CD4-positive, alpha-beta memory T cell (primary cell): ENCODE results near the gene TIMM17B. TPM values are rescaled to one million over a fixed set of nuclear protein-coding genes. Genes with fewer than 3 reads are reported as not detected.

Source experiments
- CTCF ChIA-PET: fragments of 350-600 bp; sonication (Branson Sonifier 250); formaldehyde crosslinking; loops from one replicate; lab custom pipeline; 2021; ENCODE audit warnings: inconsistent platforms; ENCODE audit not compliant: partially characterized antibody; lab: Charles Lee
- POLR2A ChIA-PET: fragments of 350-600 bp; sonication (Branson Sonifier 250); formaldehyde crosslinking; loops from one replicate; lab custom pipeline; 2021; ENCODE audit not compliant: partially characterized antibody; lab: Charles Lee
- DNase-seq, 5 donors: peaks; one replicate each; pipeline versions ENCODE4 v3.0.0 to v3.0.0-alpha.2; 2020 to 2022; ENCODE audit warnings: mixed read lengths in 1 of 5
- H3K27ac ChIP-seq: one replicate; pipeline ENCODE4 v1.7.0; 2013; ENCODE audit warnings: low read depth, low read length
- H3K27me3 ChIP-seq: 2 replicates; pipeline ENCODE4 v1.7.0; 2013; ENCODE audit warnings: mild to moderate bottlenecking, low read length, moderate library complexity; ENCODE audit not compliant: insufficient read depth
- H3K36me3 ChIP-seq: 2 replicates; pipeline ENCODE4 v1.7.0; 2013; ENCODE audit warnings: mild to moderate bottlenecking, low read length, moderate library complexity; ENCODE audit not compliant: insufficient read depth
- H3K4me1 ChIP-seq: 2 replicates; pipeline ENCODE4 v1.7.0; 2013; ENCODE audit warnings: mild to moderate bottlenecking, low read length, moderate library complexity; ENCODE audit not compliant: insufficient read depth
- H3K4me3 ChIP-seq, 2 donors: one replicate each; pipeline ENCODE4 v1.7.0; 2013; ENCODE audit warnings: low read length in 2 of 2, mild to moderate bottlenecking in 1 of 2
- H3K9me3 ChIP-seq, 2 donors: one replicate each; pipeline ENCODE4 v1.7.0; 2013; ENCODE audit warnings: low read length in 2 of 2, control low read depth in 1 of 2; ENCODE audit not compliant: control insufficient read depth in 1 of 2
- H3K27ac Mint-ChIP-seq, 7 donors: one replicate each; pipeline ENCODE4 v1.8.0; 2020 to 2021; ENCODE audit warnings: mixed read lengths in 7 of 7, mild to moderate bottlenecking in 6 of 7, inconsistent platforms in 3 of 7, moderate library complexity in 3 of 7
- H3K27me3 Mint-ChIP-seq, 2 donors: one replicate each; pipeline ENCODE4 v1.8.0; 2020 to 2021; ENCODE audit warnings: mixed read lengths in 2 of 2
- H3K36me3 Mint-ChIP-seq, 2 donors: one replicate each; pipeline ENCODE4 v1.8.0; 2020 to 2021; ENCODE audit warnings: mixed read lengths in 2 of 2, inconsistent platforms in 1 of 2, mild to moderate bottlenecking in 1 of 2
- H3K4me1 Mint-ChIP-seq, 4 donors: one replicate each; pipeline ENCODE4 v1.8.0; 2020 to 2021; ENCODE audit warnings: mixed read lengths in 4 of 4, mild to moderate bottlenecking in 1 of 4
- H3K4me3 Mint-ChIP-seq, 8 donors: one replicate each; pipeline ENCODE4 v1.8.0; 2020 to 2021; ENCODE audit warnings: mixed read lengths in 8 of 8, mild to moderate bottlenecking in 7 of 8, moderate library complexity in 6 of 8, inconsistent platforms in 3 of 8
- H3K9me3 Mint-ChIP-seq, 8 donors: one replicate each; pipeline ENCODE4 v1.8.0; 2020 to 2021; ENCODE audit warnings: mixed read lengths in 8 of 8, mild to moderate bottlenecking in 5 of 8, inconsistent platforms in 3 of 8, moderate library complexity in 1 of 8
- intact Hi-C: fragments of 100-400 bp; cut with micrococcal nuclease; formaldehyde crosslinking; loops from one replicate; pipeline ENCODE4 v1.15.1; 2023
- polyA plus RNA-seq, 2 donors: library from polyadenylated mRNA; unstranded; fragments of 300-500 nt; fragmentation: Illumina TruSeq; gene quantifications; one replicate each; pipeline ENCODE4 v1.2.3, GENCODE V29; 2021
- total RNA-seq, 2 experiments: library from RNA; stranded (reverse); gene quantifications; one replicate each; pipeline ENCODE4 v1.2.3, GENCODE V29; 2021

TIMM17B gene
- total and polyA plus RNA-seq, 4 experiments from 2014 or later = 42.6 to 69.7 (median 55.8) TPM

GRCh38 chrX:48908600-48908999 is 11.0 kb upstream of the TIMM17B start:
- H3K27ac Mint-ChIP-seq = peak overlapping the region in 2 of 7 donors; percentile 42 to 85
- intact Hi-C loops = no loop called here

DNA sequence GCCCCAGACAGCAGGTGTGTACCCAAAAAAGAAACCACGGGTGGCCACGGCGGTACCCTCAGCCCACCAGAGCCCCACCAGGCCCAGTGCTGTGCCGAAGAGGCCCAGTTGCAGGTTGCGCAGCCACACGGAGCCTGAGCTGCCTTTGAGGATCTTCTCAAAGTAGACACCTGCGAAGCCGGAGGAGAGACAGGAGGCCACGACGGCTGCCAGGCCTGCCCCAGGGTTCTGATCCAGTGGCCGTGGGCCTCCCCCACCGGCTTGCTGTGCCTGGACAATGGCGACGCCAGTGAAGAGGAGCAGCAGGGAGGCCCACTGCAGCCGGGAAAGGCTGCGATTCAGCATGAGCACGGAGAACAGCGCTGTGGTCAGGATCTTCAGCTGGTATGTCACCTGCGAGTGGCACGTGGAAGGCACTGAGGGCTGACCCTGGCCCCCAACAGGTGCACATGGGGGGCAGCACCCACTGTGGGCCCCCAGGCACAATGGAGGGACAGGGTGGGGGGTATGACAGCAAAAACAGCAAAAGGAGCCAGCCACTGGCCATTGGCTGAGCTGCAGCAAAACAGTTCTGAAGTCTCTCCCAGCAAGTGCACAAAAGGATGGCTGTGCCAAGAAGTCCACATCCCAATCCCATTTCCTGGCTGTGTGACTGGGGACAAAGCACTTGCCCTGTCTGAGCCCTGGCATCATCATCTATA is 7.7 kb upstream of the TIMM17B start:
- Mint-ChIP-seq H3K4me1 (peaks cover 0 to 6% (median 1%) of the 10 kb centered on the region in 4 donors), H3K4me3 (no peak overlapping the region), H3K36me3 (peaks cover 10 to 27% of the 10 kb centered on the region in 2 donors), H3K9me3 (no peaks in the 10 kb centered on the region), H3K27ac (peak overlapping the region in 1 of 7 donors; percentile 18), H3K27me3 (no peaks in the 10 kb centered on the region)
- no peaks in the 10 kb centered on the region for H3K27me3 ChIP-seq
- no peaks in the 10 kb centered on the region for H3K9me3 ChIP-seq
- intact Hi-C loops = no loop called here
- DNase-seq = no peak
- no peak overlapping the region for H3K4me3 ChIP-seq
- H3K4me1 ChIP-seq = peaks cover 5% of the 10 kb centered on the region
- POLR2A ChIA-PET = no interaction called here
- H3K27ac ChIP-seq = no peak overlapping the region
- H3K36me3 ChIP-seq = peaks cover 14% of the 10 kb centered on the region
- CTCF ChIA-PET = no interaction called here

More at GRCh38 chrX:48908600-48908999, 11.0 kb upstream of the TIMM17B start:
- CTCF ChIA-PET = interaction anchor here (1.6 kb wide), 1 partner anchor 260 kb away, joined by 6 read pairs; no protein-coding TSS in a partner anchor
- Histone ChIP-seq H3K27me3 (no peaks in the 10 kb centered on the region), H3K4me1 (peaks cover 32% of the 10 kb centered on the region), H3K4me3 (no peak overlapping the region), H3K9me3 (no peaks in the 10 kb centered on the region), H3K36me3 (peaks cover 9% of the 10 kb centered on the region), H3K27ac (no peak overlapping the region)
- POLR2A ChIA-PET = interaction anchor here (0.7 kb wide), 1 partner anchor 10 kb away, joined by 3 read pairs; the partner anchor contains the start of gene PQBP1
- no peak for DNase-seq
- Mint-ChIP-seq H3K4me3 (no peak overlapping the region), H3K4me1 (peaks cover 19 to 34% (median 27%) of the 10 kb centered on the region in 4 donors), H3K9me3 (peaks cover 0 to 7% (median 0%) of the 10 kb centered on the region in 8 donors), H3K36me3 (peaks cover 16 to 40% of the 10 kb centered on the region in 2 donors), H3K27me3 (no peaks in the 10 kb centered on the region)

DNA sequence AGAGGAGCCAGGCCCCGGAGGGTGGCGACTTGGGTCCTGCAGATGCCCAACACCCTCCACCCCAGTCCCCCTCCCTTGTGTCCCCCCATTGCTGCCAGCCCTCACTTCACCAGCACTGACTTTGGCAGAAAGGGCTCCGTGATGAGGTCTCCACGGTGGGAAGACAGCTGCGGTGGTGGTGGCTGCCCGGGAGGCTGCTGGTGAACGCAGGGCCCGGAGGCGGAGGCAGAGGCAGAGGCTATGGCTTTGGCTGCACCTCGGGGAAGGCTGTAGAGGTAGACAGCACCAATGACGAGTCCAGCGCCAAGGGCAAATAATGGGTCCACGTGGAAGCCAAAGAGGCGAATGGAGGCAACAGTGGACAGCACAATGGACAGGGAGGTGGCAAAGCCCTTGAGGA is 7.1 kb upstream of the TIMM17B start:
- H3K27me3 ChIP-seq = no peaks in the 10 kb centered on the region
- intact Hi-C loops = no loop called here
- H3K27me3 Mint-ChIP-seq = no peaks in the 10 kb centered on the region
- no peak overlapping the region for H3K27ac ChIP-seq
- peaks cover 10 to 27% of the 10 kb centered on the region in 2 donors for H3K36me3 Mint-ChIP-seq
- H3K4me1 ChIP-seq = peaks cover 3% of the 10 kb centered on the region
- no peak overlapping the region for H3K4me3 Mint-ChIP-seq
- H3K36me3 ChIP-seq = peaks cover 14% of the 10 kb centered on the region
- ChIA-PET POLR2A (interaction anchor here (1.2 to 2.2 kb wide), 3 partner anchors 8 to 135 kb away, joined by 3 to 15 read pairs (median 4); partner anchors contain the start of gene SLC35A2), CTCF (no interaction called here)
- DNase-seq = no peak
- H3K9me3 Mint-ChIP-seq = no peaks in the 10 kb centered on the region
- H3K9me3 ChIP-seq = no peaks in the 10 kb centered on the region
- H3K4me1 Mint-ChIP-seq = peaks cover 0 to 4% (median 1%) of the 10 kb centered on the region in 4 donors
- no peak overlapping the region for H3K27ac Mint-ChIP-seq
- no peak overlapping the region for H3K4me3 ChIP-seq

GRCh38 chrX:48904180-48904579 is 6.6 kb upstream of the TIMM17B start:
- no peak for DNase-seq
- Histone ChIP-seq H3K9me3 (no peaks in the 10 kb centered on the region), H3K27me3 (no peaks in the 10 kb centered on the region), H3K4me1 (peaks cover 7% of the 10 kb centered on the region), H3K36me3 (peaks cover 14% of the 10 kb centered on the region), H3K27ac (no peak overlapping the region), H3K4me3 (no peak overlapping the region)
- H3K4me3 Mint-ChIP-seq = no peak overlapping the region
- CTCF ChIA-PET = no interaction called here
- peak overlapping the region in 3 of 7 donors; percentile 43 to 66 (median 55) for H3K27ac Mint-ChIP-seq
- intact Hi-C loops = no loop called here
- no peaks in the 10 kb centered on the region for H3K27me3 Mint-ChIP-seq
- POLR2A ChIA-PET = interaction anchor here (0.7 to 2.2 kb wide), 4 partner anchors 9 to 135 kb away, joined by 3 to 15 read pairs (median 4); partner anchors contain the start of gene SLC35A2
- peaks cover 10 to 27% of the 10 kb centered on the region in 2 donors for H3K36me3 Mint-ChIP-seq
- H3K4me1 Mint-ChIP-seq = peaks cover 0 to 4% (median 1%) of the 10 kb centered on the region in 4 donors
- no peaks in the 10 kb centered on the region for H3K9me3 Mint-ChIP-seq

DNA sequence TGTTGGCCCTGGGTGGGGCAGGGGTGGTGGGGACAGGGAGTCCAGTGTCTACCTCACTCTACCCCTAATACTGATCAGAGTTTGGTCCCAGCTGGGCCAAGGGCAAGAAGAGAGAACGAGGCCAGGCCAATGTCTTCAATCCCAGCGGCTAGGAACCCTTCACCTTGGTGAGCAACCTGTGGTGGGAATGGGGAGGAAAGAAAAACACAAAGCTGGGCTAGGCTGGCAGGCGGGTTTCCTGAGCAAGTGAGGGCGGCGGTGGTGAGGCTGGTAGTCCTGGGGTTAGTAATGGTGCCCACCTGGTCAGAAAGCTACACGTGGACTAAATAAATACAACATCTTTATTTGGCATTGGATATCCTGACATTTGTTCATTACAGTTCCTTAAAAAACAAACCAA is 5.7 kb upstream of the TIMM17B start:
- Mint-ChIP-seq H3K36me3 (peaks cover 5 to 29% of the 10 kb centered on the region in 2 donors), H3K9me3 (no peaks in the 10 kb centered on the region), H3K4me1 (peaks cover 0 to 7% (median 3%) of the 10 kb centered on the region in 4 donors), H3K27ac (peak overlapping the region in 3 of 7 donors; percentile 9 to 59 (median 55)), H3K4me3 (no peak overlapping the region), H3K27me3 (no peaks in the 10 kb centered on the region)
- Histone ChIP-seq H3K27ac (no peak overlapping the region), H3K9me3 (no peaks in the 10 kb centered on the region), H3K4me3 (no peak overlapping the region), H3K27me3 (no peaks in the 10 kb centered on the region), H3K4me1 (peaks cover 16% of the 10 kb centered on the region), H3K36me3 (peaks cover 14% of the 10 kb centered on the region)
- POLR2A ChIA-PET = interaction anchor here (0.9 to 2.2 kb wide), 4 partner anchors 9 to 34 kb away, joined by 3 to 15 read pairs (median 4); partner anchors contain the start of gene SLC35A2
- CTCF ChIA-PET = interaction anchor here (1.4 kb wide), 1 partner anchor 43 kb away, joined by 4 read pairs; no protein-coding TSS in a partner anchor
- no peak for DNase-seq
- intact Hi-C loops = no loop called here

DNA sequence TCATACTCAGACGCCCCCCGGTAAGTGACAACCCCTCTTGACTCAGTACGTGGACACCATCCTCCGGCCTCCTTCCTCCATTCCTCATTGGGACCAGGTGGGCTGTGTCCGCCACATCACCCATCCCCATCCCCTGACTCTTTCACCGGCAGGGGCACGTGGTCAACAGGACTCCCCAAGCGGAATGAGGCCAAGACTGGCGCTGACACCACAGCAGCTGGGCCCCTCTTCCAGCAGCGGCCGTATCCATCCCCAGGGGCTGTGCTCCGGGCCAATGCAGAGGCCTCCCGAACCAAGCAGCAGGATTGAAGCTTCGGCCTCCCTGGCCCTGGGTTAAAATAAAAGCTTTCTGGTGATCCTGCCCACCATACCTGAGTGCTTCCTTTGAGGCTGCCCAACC is 5.2 kb upstream of the TIMM17B start:
- no peak overlapping the region for H3K4me3 ChIP-seq
- Mint-ChIP-seq H3K27ac (peak overlapping the region in 2 of 7 donors; percentile 35 to 55), H3K36me3 (peaks cover 5 to 32% of the 10 kb centered on the region in 2 donors), H3K27me3 (no peaks in the 10 kb centered on the region), H3K4me1 (peaks cover 0 to 11% (median 6%) of the 10 kb centered on the region in 4 donors), H3K4me3 (peak overlapping the region in 1 of 8 donors; percentile 25), H3K9me3 (peaks cover 0 to under 1% (median 0%) of the 10 kb centered on the region in 8 donors)
- intact Hi-C loops = no loop called here
- CTCF ChIA-PET = interaction anchor here (1.4 kb wide), 1 partner anchor 43 kb away, joined by 4 read pairs; no protein-coding TSS in a partner anchor
- H3K27me3 ChIP-seq = no peaks in the 10 kb centered on the region
- peaks cover 16% of the 10 kb centered on the region for H3K4me1 ChIP-seq
- H3K27ac ChIP-seq = no peak overlapping the region
- peaks cover 14% of the 10 kb centered on the region for H3K36me3 ChIP-seq
- H3K9me3 ChIP-seq = no peaks in the 10 kb centered on the region
- DNase-seq = no peak
- POLR2A ChIA-PET = interaction anchor here (0.9 to 2.2 kb wide), 3 partner anchors 10 to 35 kb away, joined by 3 to 15 read pairs (median 5); partner anchors contain the start of gene SLC35A2

- H3K4me1 Mint-ChIP-seq = peaks cover 0 to 16% (median 8%) of the 10 kb centered on the region in 4 donors
- ChIA-PET POLR2A (interaction anchor here (0.6 to 2.2 kb wide), 3 partner anchors 9 to 14 kb away, joined by 3 to 15 read pairs (median 5); partner anchors contain the start of gene SLC35A2), CTCF (no interaction called here)
- Histone ChIP-seq H3K9me3 (no peaks in the 10 kb centered on the region), H3K27me3 (no peaks in the 10 kb centered on the region), H3K36me3 (peaks cover 14% of the 10 kb centered on the region), H3K4me3 (no peak overlapping the region), H3K27ac (no peak overlapping the region), H3K4me1 (peaks cover 16% of the 10 kb centered on the region)
- H3K9me3 Mint-ChIP-seq = peaks cover 0 to 1% (median 0%) of the 10 kb centered on the region in 8 donors
- no peak for DNase-seq
- H3K4me3 Mint-ChIP-seq = no peak overlapping the region
- H3K27me3 Mint-ChIP-seq = no peaks in the 10 kb centered on the region
- intact Hi-C loops = no loop called here
- H3K36me3 Mint-ChIP-seq = peaks cover 5 to 37% of the 10 kb centered on the region in 2 donors
- H3K27ac Mint-ChIP-seq = peak overlapping the region in 4 of 7 donors; percentile 3 to 29 (median 26)
Measured at GRCh38 chrX:48902135-48902534, 4.6 kb upstream of the TIMM17B start.
